Measurements from ENCODE around the gene PRB3. TPM values are rescaled to one million over a fixed set of nuclear protein-coding genes. Genes with fewer than 3 reads are reported as not detected.

PRB3 gene
- total RNA-seq, 2 donors from 2014 or later, result not detected

DNA sequence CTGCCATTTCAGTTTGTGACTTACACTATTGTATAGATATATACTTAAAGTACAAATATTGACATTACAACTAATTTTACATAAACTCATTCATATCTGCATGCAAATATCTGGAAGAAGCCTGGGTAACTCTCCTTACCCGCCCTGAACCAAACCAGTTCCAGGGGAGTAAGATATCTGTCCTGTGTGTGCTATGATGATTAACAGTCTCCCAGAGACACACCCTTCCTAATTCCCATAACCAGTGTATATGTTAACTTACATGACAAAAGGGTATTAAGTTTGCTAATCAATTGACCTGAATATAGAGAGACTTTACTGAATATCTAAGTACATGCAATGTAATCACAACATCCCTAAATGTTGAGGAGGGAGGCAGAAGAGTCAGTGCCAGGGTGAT lies 23.0 kb downstream of the PRB3 start:
- Histone ChIP-seq H3K9me3 (no peaks in the 10 kb centered on the region), H3K4me3 (no peak overlapping the region), H3K36me3 (no peaks in the 10 kb centered on the region), H3K27me3 (replicated peaks; ENCODE audit: insufficient read depth) (no peaks in the 10 kb centered on the region), H3K27ac (no peak overlapping the region), H3K4me1 (ENCODE audit: control insufficient read depth in 1 of 2, low read depth in 2 of 2) (no peaks in the 10 kb centered on the region)
- no peak for DNase-seq (ENCODE audit: low spot score)
- ATAC-seq (ENCODE audit: insufficient number of reproducible peaks, low FRiP score, low read depth), result no peak
- TF ChIP-seq, protein P1, sequence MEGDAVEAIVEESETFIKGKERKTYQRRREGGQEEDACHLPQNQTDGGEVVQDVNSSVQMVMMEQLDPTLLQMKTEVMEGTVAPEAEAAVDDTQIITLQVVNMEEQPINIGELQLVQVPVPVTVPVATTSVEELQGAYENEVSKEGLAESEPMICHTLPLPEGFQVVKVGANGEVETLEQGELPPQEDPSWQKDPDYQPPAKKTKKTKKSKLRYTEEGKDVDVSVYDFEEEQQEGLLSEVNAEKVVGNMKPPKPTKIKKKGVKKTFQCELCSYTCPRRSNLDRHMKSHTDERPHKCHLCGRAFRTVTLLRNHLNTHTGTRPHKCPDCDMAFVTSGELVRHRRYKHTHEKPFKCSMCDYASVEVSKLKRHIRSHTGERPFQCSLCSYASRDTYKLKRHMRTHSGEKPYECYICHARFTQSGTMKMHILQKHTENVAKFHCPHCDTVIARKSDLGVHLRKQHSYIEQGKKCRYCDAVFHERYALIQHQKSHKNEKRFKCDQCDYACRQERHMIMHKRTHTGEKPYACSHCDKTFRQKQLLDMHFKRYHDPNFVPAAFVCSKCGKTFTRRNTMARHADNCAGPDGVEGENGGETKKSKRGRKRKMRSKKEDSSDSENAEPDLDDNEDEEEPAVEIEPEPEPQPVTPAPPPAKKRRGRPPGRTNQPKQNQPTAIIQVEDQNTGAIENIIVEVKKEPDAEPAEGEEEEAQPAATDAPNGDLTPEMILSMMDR (IDR thresholded peaks at IDR 0.05), result no peak

GRCh38 chr12:11242656-11243055 lies 26.9 kb downstream of the PRB3 start:
- H3K27ac ChIP-seq, result no peak overlapping the region
- H3K27me3 ChIP-seq (replicated peaks; ENCODE audit: insufficient read depth), result no peaks in the 10 kb centered on the region
- H3K36me3 ChIP-seq, result no peaks in the 10 kb centered on the region
- no peak for ATAC-seq (ENCODE audit: insufficient number of reproducible peaks, low FRiP score, low read depth)
- no peak overlapping the region for H3K4me3 ChIP-seq
- TF ChIP-seq, protein P1 (IDR thresholded peaks at IDR 0.05), result no peak
- no peaks in the 10 kb centered on the region for H3K4me1 ChIP-seq (ENCODE audit: control insufficient read depth in 1 of 2, low read depth in 2 of 2)
- DNase-seq (ENCODE audit: low spot score), result no peak
- no peaks in the 10 kb centered on the region for H3K9me3 ChIP-seq

DNA sequence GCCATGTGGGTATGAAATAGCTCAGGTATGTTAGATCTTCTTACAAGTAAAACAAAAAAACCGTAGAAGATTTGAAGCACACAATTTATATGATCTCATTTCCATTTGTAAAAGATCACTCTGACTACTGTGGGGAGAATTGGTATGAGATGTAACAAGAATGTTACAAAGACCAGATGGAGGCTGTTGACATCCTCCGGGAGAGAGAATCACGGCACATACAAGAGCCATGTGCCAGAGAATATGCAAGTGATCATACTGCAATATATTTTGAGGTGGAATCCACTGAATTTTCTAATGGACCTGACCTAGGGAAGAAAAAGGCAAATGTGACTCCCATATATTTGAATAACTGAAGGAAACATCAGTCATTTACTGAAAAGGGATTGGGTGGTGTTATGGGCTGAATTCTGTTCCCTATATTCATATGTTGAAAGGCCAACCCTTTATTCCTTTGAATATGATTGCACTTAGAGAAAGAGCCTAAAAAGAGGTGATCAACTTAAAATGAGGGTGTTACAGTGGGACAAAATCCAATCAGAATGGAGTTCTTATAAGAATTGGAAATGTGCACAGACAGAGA lies 29.1 kb downstream of the PRB3 start:
- no peak overlapping the region for H3K4me3 ChIP-seq
- ATAC-seq (ENCODE audit: insufficient number of reproducible peaks, low FRiP score, low read depth), result no peak

DNA sequence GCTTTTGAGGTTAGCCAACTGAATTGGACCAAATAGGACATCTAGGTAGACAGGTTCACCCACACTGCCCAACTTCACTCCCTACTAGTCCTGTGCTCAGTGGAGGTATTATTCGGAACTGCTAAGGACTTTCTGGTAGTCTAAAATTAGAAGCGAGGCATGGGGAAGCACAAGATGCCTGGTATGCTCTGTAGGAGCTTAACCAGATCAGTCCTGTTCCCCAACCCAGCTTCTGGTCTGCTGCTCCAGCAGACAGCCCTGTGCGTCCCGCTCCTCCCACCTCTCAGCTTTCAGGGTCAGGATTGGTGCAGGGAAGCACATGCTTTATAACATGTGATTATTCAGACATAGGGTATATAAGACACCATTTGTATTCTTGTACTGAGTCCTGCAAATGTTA lies 31.2 kb downstream of the PRB3 start:
- no peaks in the 10 kb centered on the region for H3K27me3 ChIP-seq (replicated peaks; ENCODE audit: insufficient read depth)
- TF ChIP-seq, protein P1 (IDR thresholded peaks at IDR 0.05), result no peak
- H3K9me3 ChIP-seq, result no peaks in the 10 kb centered on the region
- ATAC-seq (ENCODE audit: insufficient number of reproducible peaks, low FRiP score, low read depth), result no peak
- H3K4me3 ChIP-seq, result no peak overlapping the region
- no peak for DNase-seq (ENCODE audit: low spot score)
- H3K27ac ChIP-seq, result no peak overlapping the region
- H3K4me1 ChIP-seq (ENCODE audit: control insufficient read depth in 1 of 2, low read depth in 2 of 2), result no peaks in the 10 kb centered on the region
- H3K36me3 ChIP-seq, result no peaks in the 10 kb centered on the region

More for the DNA sequence above, 29.1 kb downstream of the PRB3 start:
- DNase-seq (ENCODE audit: low spot score), result no peak
- H3K27me3 ChIP-seq (replicated peaks; ENCODE audit: insufficient read depth), result no peaks in the 10 kb centered on the region
- H3K9me3 ChIP-seq, result no peaks in the 10 kb centered on the region
- H3K4me1 ChIP-seq (ENCODE audit: control insufficient read depth in 1 of 2, low read depth in 2 of 2), result no peaks in the 10 kb centered on the region
- no peak overlapping the region for H3K27ac ChIP-seq
- H3K36me3 ChIP-seq, result no peaks in the 10 kb centered on the region
- TF ChIP-seq, protein P1 (IDR thresholded peaks at IDR 0.05), result no peak

- Histone ChIP-seq H3K4me3 (no peak overlapping the region), H3K27me3 (replicated peaks; ENCODE audit: insufficient read depth) (no peaks in the 10 kb centered on the region), H3K9me3 (no peaks in the 10 kb centered on the region), H3K36me3 (no peaks in the 10 kb centered on the region), H3K27ac (no peak overlapping the region), H3K4me1 (ENCODE audit: control insufficient read depth in 1 of 2, low read depth in 2 of 2) (no peaks in the 10 kb centered on the region)
- TF ChIP-seq, protein P1 (IDR thresholded peaks at IDR 0.05), result no peak
- DNase-seq (ENCODE audit: low spot score) (no peak), ATAC-seq (ENCODE audit: insufficient number of reproducible peaks, low FRiP score, low read depth) (no peak)
These were observed 36.0 kb downstream of the PRB3 start for GRCh38 chr12:11233532-11233931.
